Naive B cell (primary cell): ENCODE data around the gene CD151. TPM values are rescaled to one million over a fixed set of nuclear protein-coding genes. Genes with fewer than 3 reads are reported as not detected.

Source experiments
- ATAC-seq, 2 donors: fragments of 150-1000 bp; cut with Tn5 transposase; 2 replicates each; pipeline ENCODE4 v1.10.0; 2021; ENCODE audit warnings: low read depth in 2 of 2, mild to moderate bottlenecking in 2 of 2, moderate library complexity in 2 of 2
- DNase-seq: peaks from one replicate; pipeline ENCODE4 v3.0.0; 2022
- H3K27ac Mint-ChIP-seq, 6 donors: one replicate each; pipeline ENCODE4 v1.8.0; 2020 to 2022; ENCODE audit warnings: mild to moderate bottlenecking in 6 of 6, mixed read lengths in 6 of 6, moderate library complexity in 5 of 6, inconsistent platforms in 2 of 6
- H3K27me3 Mint-ChIP-seq, 3 donors: one replicate each; pipeline ENCODE4 v1.8.0; 2021 to 2022; ENCODE audit warnings: mixed read lengths in 3 of 3, mild to moderate bottlenecking in 1 of 3
- H3K36me3 Mint-ChIP-seq, 2 donors: one replicate each; pipeline ENCODE4 v1.8.0; 2020 to 2022; ENCODE audit warnings: mixed read lengths in 2 of 2, inconsistent platforms in 1 of 2, mild to moderate bottlenecking in 1 of 2
- H3K4me1 Mint-ChIP-seq, 3 donors: one replicate each; pipeline ENCODE4 v1.8.0; 2020 to 2022; ENCODE audit warnings: mixed read lengths in 3 of 3, inconsistent platforms in 1 of 3, mild to moderate bottlenecking in 1 of 3, moderate library complexity in 1 of 3
- H3K4me3 Mint-ChIP-seq, 8 donors: one replicate each; pipeline ENCODE4 v1.8.0; 2020 to 2022; ENCODE audit warnings: mild to moderate bottlenecking in 8 of 8, mixed read lengths in 8 of 8, moderate library complexity in 8 of 8, inconsistent platforms in 2 of 8
- H3K9me3 Mint-ChIP-seq, 7 donors: one replicate each; pipeline ENCODE4 v1.8.0; 2020 to 2022; ENCODE audit warnings: mixed read lengths in 7 of 7, mild to moderate bottlenecking in 5 of 7, inconsistent platforms in 2 of 7, moderate library complexity in 1 of 7
- polyA plus RNA-seq, 6 donors: library from polyadenylated mRNA; unstranded; fragments of 300-500 nt; fragmentation: Illumina TruSeq; gene quantifications; one replicate each; pipeline ENCODE4 v1.2.3, GENCODE V29; 2021; ENCODE audit warnings: low read depth in 6 of 6

CD151 gene
- polyA plus RNA-seq, 6 donors from 2014 or later: 1.2 to 5.8 (median 3.2) TPM

DNA sequence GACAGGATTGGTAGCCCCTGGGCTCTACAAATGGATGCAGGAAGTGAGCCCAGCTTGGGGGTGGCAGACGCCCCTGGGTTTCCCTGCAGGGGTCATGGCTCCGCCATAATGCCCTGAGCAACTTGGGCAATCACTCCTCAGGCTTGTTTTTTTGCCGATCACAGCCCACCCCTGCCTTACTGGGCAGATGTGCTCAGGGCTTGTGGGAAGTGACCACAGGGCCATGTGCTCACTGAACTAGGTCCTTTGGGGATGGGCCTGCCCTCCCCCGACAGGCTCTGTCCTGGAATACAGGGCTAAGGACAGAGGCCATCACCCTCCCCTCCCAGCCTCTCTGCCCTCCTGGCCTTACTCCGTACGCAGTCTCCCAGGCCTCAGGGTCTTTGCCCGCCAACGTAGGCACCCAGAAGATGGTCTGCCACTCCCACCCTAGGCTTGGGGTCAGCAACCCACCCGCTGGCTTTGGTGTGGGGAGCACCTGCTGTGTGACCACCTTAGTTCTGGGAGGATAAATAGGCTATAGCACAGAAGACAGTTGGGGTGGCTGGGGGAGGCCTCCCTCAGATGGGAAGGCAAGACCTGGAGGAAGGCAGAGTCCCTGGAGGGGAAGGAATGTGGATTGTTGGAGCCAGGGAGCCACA is 19.2 kb upstream of the CD151 start:
- Mint-ChIP-seq H3K27me3 (no peaks in the 10 kb centered on the region), H3K36me3 (no peaks in the 10 kb centered on the region), H3K27ac (peak overlapping the region in 2 of 6 donors; percentile 11 to 78), H3K9me3 (no peaks in the 10 kb centered on the region), H3K4me3 (no peak overlapping the region), H3K4me1 (peaks cover 16 to 34% (median 30%) of the 10 kb centered on the region in 3 donors)
- ATAC-seq (no peak), DNase-seq (no peak)

DNA sequence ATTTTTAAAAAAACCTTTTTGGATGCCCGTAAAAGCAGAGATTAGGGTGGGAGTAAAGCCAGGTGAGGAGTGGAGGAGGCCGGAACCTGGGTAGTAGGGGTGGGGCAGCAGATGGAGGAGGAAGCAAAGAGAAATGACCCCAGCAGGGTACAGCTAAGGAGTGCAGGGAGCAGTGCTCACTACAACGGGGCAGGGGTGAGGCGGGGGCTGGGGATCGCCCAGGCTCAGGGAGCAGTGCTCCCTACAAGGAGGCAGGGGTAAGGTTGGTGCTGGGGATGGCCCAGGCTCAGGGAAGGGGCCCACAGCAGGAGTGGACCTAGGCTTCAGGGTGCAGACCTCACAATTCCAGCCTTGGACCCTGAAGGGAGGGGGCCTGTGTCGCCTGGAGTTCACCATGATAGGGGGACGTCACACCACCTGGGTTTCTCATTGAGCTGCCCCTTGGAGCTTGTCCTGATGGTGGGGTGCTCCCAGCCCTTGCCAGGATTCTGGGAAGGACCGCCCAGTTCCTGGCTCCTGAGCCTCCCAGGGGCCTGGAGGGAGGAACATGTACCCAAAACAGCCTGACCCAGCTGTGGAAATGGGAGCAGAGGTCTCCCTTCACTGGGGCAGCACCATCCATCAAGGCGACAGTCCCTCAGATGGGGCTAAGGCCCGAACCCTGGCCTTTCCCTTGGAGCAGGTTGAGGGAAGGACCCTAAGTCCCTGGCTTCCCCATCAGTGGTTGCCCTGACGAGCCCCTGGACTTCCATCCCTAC is 16.9 kb upstream of the CD151 start:
- Mint-ChIP-seq H3K36me3 (no peaks in the 10 kb centered on the region), H3K27ac (no peak overlapping the region), H3K27me3 (no peaks in the 10 kb centered on the region)

GRCh38 chr11:816433-816779 is 16.3 kb upstream of the CD151 start:
- Mint-ChIP-seq H3K36me3 (no peaks in the 10 kb centered on the region), H3K4me1 (peaks cover 13 to 26% (median 25%) of the 10 kb centered on the region in 3 donors), H3K9me3 (no peaks in the 10 kb centered on the region), H3K27ac (no peak overlapping the region), H3K27me3 (no peaks in the 10 kb centered on the region), H3K4me3 (peak overlapping the region in 1 of 8 donors; percentile 64)
- DNase-seq (no peak), ATAC-seq (no peak)

More for the DNA sequence above, 16.9 kb upstream of the CD151 start:
- Mint-ChIP-seq H3K4me3 (peak overlapping the region in 1 of 8 donors; percentile 64), H3K4me1 (peaks cover 13 to 28% (median 28%) of the 10 kb centered on the region in 3 donors), H3K9me3 (no peaks in the 10 kb centered on the region)
- ATAC-seq: no peak
- DNase-seq: no peak

- no peak for ATAC-seq
- peak within 1 kb of the TSS; percentile 27 to 96 (median 79) for H3K27ac Mint-ChIP-seq
- DNase-seq: no peak
- H3K36me3 Mint-ChIP-seq: no peaks in the 10 kb centered on the region
- H3K27me3 Mint-ChIP-seq: no peaks in the 10 kb centered on the region
- no peaks in the 10 kb centered on the region for H3K9me3 Mint-ChIP-seq
- H3K4me1 Mint-ChIP-seq: peaks cover 9 to 20% (median 17%) of the 10 kb centered on the region in 3 donors
- H3K4me3 Mint-ChIP-seq: peak within 1 kb of the TSS; percentile 82 to 96 (median 90)
Observed at GRCh38 chr11:818396-819128, 14.2 kb upstream of the CD151 start, which contains the start of gene PNPLA2. PNPLA2 (plus strand) TSS chr11:818914; CDS start chr11:819719, 805 bp downstream.

GRCh38 chr11:819129-819931 is 13.4 kb upstream of the CD151 start:
- DNase-seq (peak; percentile 91), ATAC-seq (peak; percentile 66 to 74)
- Mint-ChIP-seq H3K4me3 (peak overlapping the region; percentile 82 to 96 (median 90)), H3K9me3 (no peaks in the 10 kb centered on the region), H3K36me3 (no peaks in the 10 kb centered on the region), H3K27ac (peak overlapping the region in 5 of 6 donors; percentile 73 to 96 (median 82)), H3K27me3 (no peaks in the 10 kb centered on the region), H3K4me1 (peaks cover 6 to 20% (median 17%) of the 10 kb centered on the region in 3 donors)

GRCh38 chr11:819943-820649 is 12.7 kb upstream of the CD151 start:
- peak overlapping the region; percentile 82 to 96 (median 90) for H3K4me3 Mint-ChIP-seq
- DNase-seq: peak; percentile 96
- peak; percentile 76 to 80 for ATAC-seq
- H3K4me1 Mint-ChIP-seq: peaks cover 6 to 20% (median 17%) of the 10 kb centered on the region in 3 donors
- peaks cover 0 to 5% of the 10 kb centered on the region in 2 donors for H3K36me3 Mint-ChIP-seq
- H3K9me3 Mint-ChIP-seq: no peaks in the 10 kb centered on the region
- H3K27ac Mint-ChIP-seq: peak overlapping the region; percentile 76 to 96 (median 92)
- H3K27me3 Mint-ChIP-seq: no peaks in the 10 kb centered on the region

- no peak for DNase-seq
- H3K27me3 Mint-ChIP-seq: no peaks in the 10 kb centered on the region
- peaks cover 6 to 20% (median 17%) of the 10 kb centered on the region in 3 donors for H3K4me1 Mint-ChIP-seq
- H3K9me3 Mint-ChIP-seq: no peaks in the 10 kb centered on the region
- peak overlapping the region; percentile 82 to 96 (median 90) for H3K4me3 Mint-ChIP-seq
- H3K36me3 Mint-ChIP-seq: peaks cover 0 to 7% of the 10 kb centered on the region in 2 donors
- ATAC-seq: no peak
- peak overlapping the region in 4 of 6 donors; percentile 64 to 91 (median 84) for H3K27ac Mint-ChIP-seq
Observed at GRCh38 chr11:820655-821511, 11.9 kb upstream of the CD151 start.

DNA sequence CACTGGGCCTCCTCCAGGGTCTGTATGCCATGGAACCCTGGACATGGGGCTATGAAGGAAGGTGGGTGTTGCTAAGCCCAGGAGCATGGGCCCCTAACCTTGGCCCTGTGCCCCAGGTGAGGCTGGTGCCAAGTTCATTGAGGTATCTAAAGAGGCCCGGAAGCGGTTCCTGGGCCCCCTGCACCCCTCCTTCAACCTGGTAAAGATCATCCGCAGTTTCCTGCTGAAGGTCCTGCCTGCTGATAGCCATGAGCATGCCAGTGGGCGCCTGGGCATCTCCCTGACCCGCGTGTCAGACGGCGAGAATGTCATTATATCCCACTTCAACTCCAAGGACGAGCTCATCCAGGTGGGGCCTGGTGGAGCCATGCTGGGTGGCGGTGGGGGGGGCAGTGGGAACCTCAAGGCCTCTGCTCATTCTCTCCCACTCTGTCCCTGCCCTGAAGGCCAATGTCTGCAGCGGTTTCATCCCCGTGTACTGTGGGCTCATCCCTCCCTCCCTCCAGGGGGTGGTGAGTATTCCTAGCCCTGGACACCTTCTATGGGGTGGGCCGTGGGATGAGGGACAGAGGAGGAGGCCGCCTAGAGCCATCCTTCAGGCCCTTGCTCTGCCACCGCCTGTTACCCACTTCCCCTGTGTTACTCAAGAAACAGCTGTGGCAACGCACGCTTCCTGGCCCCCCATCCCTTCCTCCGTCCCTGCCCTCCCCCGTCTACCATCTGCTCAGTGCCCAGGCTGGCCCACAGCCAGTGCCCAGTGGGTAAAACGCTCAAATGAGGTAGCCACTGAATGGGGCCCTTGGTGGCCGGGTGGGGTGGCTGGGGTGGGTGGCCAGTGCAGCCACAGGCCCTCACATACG is 11.0 kb upstream of the CD151 start:
- no peaks in the 10 kb centered on the region for H3K27me3 Mint-ChIP-seq
- DNase-seq (no peak), ATAC-seq (no peak)
- peaks cover 0 to 7% of the 10 kb centered on the region in 2 donors for H3K36me3 Mint-ChIP-seq
- H3K9me3 Mint-ChIP-seq: no peaks in the 10 kb centered on the region
- peaks cover 6 to 20% (median 19%) of the 10 kb centered on the region in 3 donors for H3K4me1 Mint-ChIP-seq
- peak overlapping the region; percentile 15 to 96 (median 74) for H3K4me3 Mint-ChIP-seq
- no peak overlapping the region for H3K27ac Mint-ChIP-seq

GRCh38 chr11:823441-824291 is 9.1 kb upstream of the CD151 start:
- H3K27me3 Mint-ChIP-seq: peaks cover 7 to 14% (median 12%) of the 10 kb centered on the region in 3 donors
- no peaks in the 10 kb centered on the region for H3K9me3 Mint-ChIP-seq
- peaks cover 0 to 7% of the 10 kb centered on the region in 2 donors for H3K36me3 Mint-ChIP-seq
- peaks cover 17 to 30% (median 24%) of the 10 kb centered on the region in 3 donors for H3K4me1 Mint-ChIP-seq
- no peak for ATAC-seq
- DNase-seq: no peak
- no peak overlapping the region for H3K4me3 Mint-ChIP-seq
- peak overlapping the region in 1 of 6 donors; percentile 34 for H3K27ac Mint-ChIP-seq

DNA sequence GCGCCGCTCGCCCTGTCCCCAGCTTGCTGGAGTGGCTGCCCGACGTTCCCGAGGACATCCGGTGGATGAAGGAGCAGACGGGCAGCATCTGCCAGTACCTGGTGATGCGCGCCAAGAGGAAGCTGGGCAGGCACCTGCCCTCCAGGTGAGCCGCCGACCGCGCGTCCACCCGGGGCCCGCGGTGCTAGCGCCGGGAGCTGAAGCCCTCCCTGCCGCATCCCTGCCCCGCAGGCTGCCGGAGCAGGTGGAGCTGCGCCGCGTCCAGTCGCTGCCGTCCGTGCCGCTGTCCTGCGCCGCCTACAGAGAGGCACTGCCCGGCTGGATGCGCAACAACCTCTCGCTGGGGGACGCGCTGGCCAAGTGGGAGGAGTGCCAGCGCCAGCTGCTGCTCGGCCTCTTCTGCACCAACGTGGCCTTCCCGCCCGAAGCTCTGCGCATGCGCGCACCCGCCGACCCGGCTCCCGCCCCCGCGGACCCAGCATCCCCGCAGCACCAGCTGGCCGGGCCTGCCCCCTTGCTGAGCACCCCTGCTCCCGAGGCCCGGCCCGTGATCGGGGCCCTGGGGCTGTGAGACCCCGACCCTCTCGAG is 8.4 kb upstream of the CD151 start:
- Mint-ChIP-seq H3K4me3 (peak overlapping the region in 1 of 8 donors; percentile 40), H3K27me3 (peaks cover 9 to 21% (median 19%) of the 10 kb centered on the region in 3 donors), H3K27ac (peak overlapping the region in 1 of 6 donors; percentile 31), H3K4me1 (peaks cover 23 to 36% (median 30%) of the 10 kb centered on the region in 3 donors), H3K36me3 (peaks cover 0 to 7% of the 10 kb centered on the region in 2 donors), H3K9me3 (no peaks in the 10 kb centered on the region)
- ATAC-seq (no peak), DNase-seq (no peak)
